CD8-positive, alpha-beta memory T cell (primary cell): ENCODE data around the gene PIM3. TPM values are rescaled to one million over a fixed set of nuclear protein-coding genes. Genes with fewer than 3 reads are reported as not detected.

Experiments
- CTCF ChIA-PET: fragments of 350-600 bp; sonication (Branson Sonifier 250); formaldehyde crosslinking; loops from one replicate; lab custom pipeline; 2021; ENCODE audit warnings: antibody characterized with exemption; lab: Charles Lee
- POLR2A ChIA-PET: fragments of 350-600 bp; sonication (Branson Sonifier 250); formaldehyde crosslinking; loops from one replicate; lab custom pipeline; 2021; ENCODE audit warnings: antibody characterized with exemption; lab: Charles Lee
- DNase-seq, 5 donors: peaks; one replicate each; pipeline versions ENCODE4 v3.0.0 to v3.0.0-alpha.2; 2020 to 2022; ENCODE audit warnings: mixed read lengths in 1 of 5
- H3K27ac ChIP-seq: one replicate; pipeline ENCODE4 v1.7.0; 2013; ENCODE audit warnings: low read depth, mild to moderate bottlenecking, low read length, moderate library complexity
- H3K27me3 ChIP-seq: 2 replicates; pipeline ENCODE4 v1.7.0; 2013; ENCODE audit warnings: low read length, mild to moderate bottlenecking; ENCODE audit not compliant: insufficient read depth, poor library complexity, severe bottlenecking
- H3K36me3 ChIP-seq: 2 replicates; pipeline ENCODE4 v1.7.0; 2013; ENCODE audit warnings: mild to moderate bottlenecking, low read length, moderate library complexity; ENCODE audit not compliant: insufficient read depth
- H3K4me1 ChIP-seq: 2 replicates; pipeline ENCODE4 v1.7.0; 2013; ENCODE audit warnings: mild to moderate bottlenecking, low read length, moderate library complexity; ENCODE audit not compliant: insufficient read depth
- H3K4me3 ChIP-seq: 2 replicates; pipeline ENCODE4 v1.7.0; 2013; ENCODE audit warnings: mild to moderate bottlenecking, low read length
- H3K9me3 ChIP-seq: 2 replicates; pipeline ENCODE4 v1.7.0; 2013; ENCODE audit warnings: mild to moderate bottlenecking, low read length
- H3K27ac Mint-ChIP-seq, 8 donors: one replicate each; pipeline ENCODE4 v1.8.0; 2020 to 2021; ENCODE audit warnings: mixed read lengths in 8 of 8, mild to moderate bottlenecking in 6 of 8, inconsistent platforms in 3 of 8, moderate library complexity in 3 of 8
- H3K27me3 Mint-ChIP-seq, 2 donors: one replicate each; pipeline ENCODE4 v1.8.0; 2020 to 2021; ENCODE audit warnings: mixed read lengths in 2 of 2, mild to moderate bottlenecking in 1 of 2, moderate library complexity in 1 of 2
- H3K36me3 Mint-ChIP-seq, 3 donors: one replicate each; pipeline ENCODE4 v1.8.0; 2020 to 2021; ENCODE audit warnings: mixed read lengths in 3 of 3, inconsistent platforms in 1 of 3, mild to moderate bottlenecking in 1 of 3
- H3K4me1 Mint-ChIP-seq, 3 donors: one replicate each; pipeline ENCODE4 v1.8.0; 2020 to 2021; ENCODE audit warnings: mixed read lengths in 3 of 3, inconsistent platforms in 1 of 3, mild to moderate bottlenecking in 1 of 3
- H3K4me3 Mint-ChIP-seq, 7 donors: one replicate each; pipeline ENCODE4 v1.8.0; 2020 to 2021; ENCODE audit warnings: mixed read lengths in 7 of 7, mild to moderate bottlenecking in 6 of 7, moderate library complexity in 4 of 7, inconsistent platforms in 2 of 7
- H3K9me3 Mint-ChIP-seq, 5 donors: one replicate each; pipeline ENCODE4 v1.8.0; 2020 to 2022; ENCODE audit warnings: mixed read lengths in 5 of 5, mild to moderate bottlenecking in 3 of 5, moderate library complexity in 2 of 5, inconsistent platforms in 1 of 5
- polyA plus RNA-seq: library from polyadenylated mRNA; unstranded; fragments of 300-500 nt; fragmentation: Illumina TruSeq; gene quantifications from one replicate; pipeline ENCODE4 v1.2.3, GENCODE V29; 2021
- total RNA-seq, 2 experiments: library from RNA; stranded (reverse); gene quantifications; one replicate each; pipeline ENCODE4 v1.2.3, GENCODE V29; 2021

The PIM3 gene
- total and polyA plus RNA-seq, 3 experiments from 2014 or later = 39.3 to 227 (median 202) TPM

- Histone ChIP-seq H3K27ac (no peak overlapping the region), H3K9me3 (no peaks in the 10 kb centered on the region), H3K4me1 (peaks cover 18% of the 10 kb centered on the region), H3K27me3 (no peaks in the 10 kb centered on the region), H3K4me3 (no peak overlapping the region), H3K36me3 (no peaks in the 10 kb centered on the region)
- peak overlapping the region in 6 of 8 donors; percentile 46 to 93 (median 82) for H3K27ac Mint-ChIP-seq
- H3K4me3 Mint-ChIP-seq = peak overlapping the region in 2 of 7 donors; percentile 65 to 76
- H3K27me3 Mint-ChIP-seq = no peaks in the 10 kb centered on the region
- peaks cover 26 to 44% (median 30%) of the 10 kb centered on the region in 3 donors for H3K4me1 Mint-ChIP-seq
- POLR2A ChIA-PET = no interaction called here
- peaks cover 0 to 16% (median 3%) of the 10 kb centered on the region in 3 donors for H3K36me3 Mint-ChIP-seq
- CTCF ChIA-PET = no interaction called here
- no peaks in the 10 kb centered on the region for H3K9me3 Mint-ChIP-seq
- DNase-seq = no peak
These were observed 36.3 kb upstream of the PIM3 start for GRCh38 chr22:49924113-49924833.

- CTCF ChIA-PET = interaction anchor here (0.8 to 1.3 kb wide), 5 partner anchors 67 to 266 kb away, joined by 3 to 10 read pairs (median 3); no protein-coding TSS in a partner anchor
- H3K4me3 ChIP-seq = peak overlapping the region; percentile 49
- peak; percentile 61 to 86 (median 82) for DNase-seq
These were observed 34.9 kb upstream of the PIM3 start for GRCh38 chr22:49925525-49926128.

GRCh38 chr22:49926916-49927315 lies 33.7 kb upstream of the PIM3 start:
- peak overlapping the region in 3 of 7 donors; percentile 28 to 56 (median 39) for H3K4me3 Mint-ChIP-seq
- H3K4me1 Mint-ChIP-seq = peaks cover 24 to 54% (median 32%) of the 10 kb centered on the region in 3 donors
- CTCF ChIA-PET = interaction anchor here (1.1 to 2.2 kb wide), 2 partner anchors 98 to 103 kb away, joined by 4 to 10 read pairs; no protein-coding TSS in a partner anchor
- H3K9me3 Mint-ChIP-seq = no peaks in the 10 kb centered on the region
- H3K27ac Mint-ChIP-seq = peak overlapping the region; percentile 54 to 95 (median 88)
- no peaks in the 10 kb centered on the region for H3K9me3 ChIP-seq
- POLR2A ChIA-PET = no interaction called here
- no peak overlapping the region for H3K27ac ChIP-seq
- DNase-seq = no peak
- H3K27me3 ChIP-seq = no peaks in the 10 kb centered on the region
- H3K4me1 ChIP-seq = peaks cover 37% of the 10 kb centered on the region
- peaks cover 0 to 3% (median 3%) of the 10 kb centered on the region in 3 donors for H3K36me3 Mint-ChIP-seq
- H3K36me3 ChIP-seq = no peaks in the 10 kb centered on the region
- H3K27me3 Mint-ChIP-seq = no peaks in the 10 kb centered on the region
- no peak overlapping the region for H3K4me3 ChIP-seq

More at GRCh38 chr22:49925525-49926128, 34.9 kb upstream of the PIM3 start:
- POLR2A ChIA-PET = interaction anchor here (0.9 to 1.0 kb wide), 2 partner anchors 35 to 37 kb away, joined by 4 read pairs; partner anchors contain the start of gene PIM3
- Mint-ChIP-seq H3K4me3 (peak overlapping the region; percentile 61 to 94 (median 78)), H3K4me1 (peaks cover 16 to 42% (median 25%) of the 10 kb centered on the region in 3 donors), H3K27me3 (no peaks in the 10 kb centered on the region), H3K9me3 (no peaks in the 10 kb centered on the region), H3K27ac (peak overlapping the region; percentile 93 to 99 (median 97)), H3K36me3 (peaks cover 0 to 8% (median 3%) of the 10 kb centered on the region in 3 donors)
- H3K27ac ChIP-seq = peak overlapping the region; percentile 69
- no peaks in the 10 kb centered on the region for H3K9me3 ChIP-seq
- peaks cover 26% of the 10 kb centered on the region for H3K4me1 ChIP-seq
- no peaks in the 10 kb centered on the region for H3K27me3 ChIP-seq
- H3K36me3 ChIP-seq = no peaks in the 10 kb centered on the region

GRCh38 chr22:49927483-49928184 lies 32.9 kb upstream of the PIM3 start:
- peaks cover 37% of the 10 kb centered on the region for H3K4me1 ChIP-seq
- peak overlapping the region in 2 of 7 donors; percentile 39 to 84 for H3K4me3 Mint-ChIP-seq

GRCh38 chr22:49928185-49928495 lies 32.4 kb upstream of the PIM3 start:
- H3K4me1 ChIP-seq = peaks cover 37% of the 10 kb centered on the region
- H3K9me3 Mint-ChIP-seq = no peaks in the 10 kb centered on the region
- DNase-seq = no peak
- H3K36me3 Mint-ChIP-seq = peaks cover 0 to 3% (median 2%) of the 10 kb centered on the region in 3 donors
- ChIA-PET CTCF (interaction anchor here (2.2 kb wide), 1 partner anchor 102 kb away, joined by 10 read pairs; no protein-coding TSS in a partner anchor), POLR2A (interaction anchor here (0.5 kb wide), 1 partner anchor 53 kb away, joined by 6 read pairs; no protein-coding TSS in a partner anchor)
- peak overlapping the region in 2 of 7 donors; percentile 24 to 84 for H3K4me3 Mint-ChIP-seq
- H3K27ac Mint-ChIP-seq = peak overlapping the region in 1 of 8 donors; percentile 17
- H3K36me3 ChIP-seq = no peaks in the 10 kb centered on the region
- H3K27ac ChIP-seq = no peak overlapping the region
- no peaks in the 10 kb centered on the region for H3K9me3 ChIP-seq
- peaks cover 27 to 57% (median 33%) of the 10 kb centered on the region in 3 donors for H3K4me1 Mint-ChIP-seq
- no peak overlapping the region for H3K4me3 ChIP-seq
- H3K27me3 ChIP-seq = no peaks in the 10 kb centered on the region
- H3K27me3 Mint-ChIP-seq = no peaks in the 10 kb centered on the region

More at GRCh38 chr22:49927483-49928184, 32.9 kb upstream of the PIM3 start:
- H3K27me3 ChIP-seq = no peaks in the 10 kb centered on the region
- no peak for DNase-seq
- H3K36me3 ChIP-seq = no peaks in the 10 kb centered on the region
- H3K4me3 ChIP-seq = no peak overlapping the region
- Mint-ChIP-seq H3K27ac (peak overlapping the region in 7 of 8 donors; percentile 54 to 90 (median 81)), H3K9me3 (no peaks in the 10 kb centered on the region), H3K4me1 (peaks cover 24 to 54% (median 31%) of the 10 kb centered on the region in 3 donors), H3K36me3 (peaks cover 0 to 3% (median 2%) of the 10 kb centered on the region in 3 donors), H3K27me3 (no peaks in the 10 kb centered on the region)
- H3K9me3 ChIP-seq = no peaks in the 10 kb centered on the region
- CTCF ChIA-PET = interaction anchor here (1.1 to 2.2 kb wide), 2 partner anchors 98 to 102 kb away, joined by 4 to 10 read pairs; no protein-coding TSS in a partner anchor
- POLR2A ChIA-PET = no interaction called here
- no peak overlapping the region for H3K27ac ChIP-seq

- H3K27ac ChIP-seq = no peak overlapping the region
- no peak overlapping the region for H3K4me3 ChIP-seq
- peaks cover 0 to 2% (median 0%) of the 10 kb centered on the region in 3 donors for H3K36me3 Mint-ChIP-seq
- no peaks in the 10 kb centered on the region for H3K36me3 ChIP-seq
- no peak for DNase-seq
- ChIA-PET CTCF (no interaction called here), POLR2A (interaction anchor here (0.5 kb wide), 1 partner anchor 53 kb away, joined by 6 read pairs; no protein-coding TSS in a partner anchor)
- H3K4me1 Mint-ChIP-seq = peaks cover 29 to 55% (median 35%) of the 10 kb centered on the region in 3 donors
- H3K4me1 ChIP-seq = peaks cover 37% of the 10 kb centered on the region
- H3K9me3 ChIP-seq = no peaks in the 10 kb centered on the region
- no peak overlapping the region for H3K4me3 Mint-ChIP-seq
- no peaks in the 10 kb centered on the region for H3K9me3 Mint-ChIP-seq
- H3K27me3 Mint-ChIP-seq = no peaks in the 10 kb centered on the region
- no peaks in the 10 kb centered on the region for H3K27me3 ChIP-seq
- H3K27ac Mint-ChIP-seq = peak overlapping the region in 2 of 8 donors; percentile 58 to 84
These were observed 31.9 kb upstream of the PIM3 start for GRCh38 chr22:49928555-49929210.
